ENCODE measurements around the gene NKTR.
"Not testable (repeated sequence)": the region's sequence is repeated elsewhere in the genome, so short reads cannot be mapped to it uniquely, and the experiment has no call there.

NKTR gene

DNA sequence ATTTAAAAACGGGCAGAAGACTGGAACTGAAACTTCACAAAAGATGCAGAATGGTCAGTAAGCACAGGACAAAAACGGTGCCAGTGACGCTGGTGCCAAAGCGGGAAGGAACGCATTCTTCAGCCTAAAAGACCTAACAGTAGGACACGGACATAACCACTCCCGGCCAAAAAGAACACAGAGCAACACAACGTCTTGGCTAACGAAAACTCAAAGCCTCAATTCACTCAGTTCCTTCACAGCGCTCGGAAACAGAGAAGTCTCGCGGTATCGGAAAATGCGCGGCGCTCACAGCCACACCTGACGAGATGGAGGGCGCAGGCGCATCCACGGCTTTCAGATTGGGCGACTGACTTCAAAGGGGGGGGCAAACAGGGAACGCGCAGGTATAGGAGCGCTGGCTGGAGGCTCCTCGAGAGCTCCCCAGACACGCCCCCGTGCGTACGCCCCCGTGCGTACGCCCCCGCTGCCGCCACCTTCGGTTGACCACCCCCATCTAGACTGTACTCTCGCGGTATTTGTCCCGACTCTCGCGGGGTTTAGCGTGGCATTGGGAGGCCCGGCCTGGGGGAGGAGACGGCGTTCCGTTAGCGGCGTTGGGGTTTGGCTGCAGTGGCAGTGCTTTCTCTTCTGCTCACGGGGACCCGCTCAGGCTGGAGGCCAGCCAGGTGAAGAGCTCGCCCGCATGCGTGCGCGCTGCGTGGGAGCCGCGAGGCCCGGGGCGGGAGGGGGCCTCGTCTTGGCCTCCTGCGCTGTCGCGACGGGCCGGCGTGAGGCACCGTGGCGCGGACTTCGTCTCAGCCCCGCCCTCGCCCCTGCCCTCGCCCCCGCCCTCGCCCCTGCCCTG, at the start of gene NKTR:
Gene NKTR (plus strand): TSS at position 576 of the 847 bp plus-strand sequence. CDS start 321 bp downstream, outside the sequence.
- DNase-seq (ENCODE audit: low spot score), result peak; percentile 97

GRCh38 chr3:42552830-42553229, 47.7 kb upstream of the NKTR start:
- peak; percentile 12 for DNase-seq (ENCODE audit: low spot score)

DNA sequence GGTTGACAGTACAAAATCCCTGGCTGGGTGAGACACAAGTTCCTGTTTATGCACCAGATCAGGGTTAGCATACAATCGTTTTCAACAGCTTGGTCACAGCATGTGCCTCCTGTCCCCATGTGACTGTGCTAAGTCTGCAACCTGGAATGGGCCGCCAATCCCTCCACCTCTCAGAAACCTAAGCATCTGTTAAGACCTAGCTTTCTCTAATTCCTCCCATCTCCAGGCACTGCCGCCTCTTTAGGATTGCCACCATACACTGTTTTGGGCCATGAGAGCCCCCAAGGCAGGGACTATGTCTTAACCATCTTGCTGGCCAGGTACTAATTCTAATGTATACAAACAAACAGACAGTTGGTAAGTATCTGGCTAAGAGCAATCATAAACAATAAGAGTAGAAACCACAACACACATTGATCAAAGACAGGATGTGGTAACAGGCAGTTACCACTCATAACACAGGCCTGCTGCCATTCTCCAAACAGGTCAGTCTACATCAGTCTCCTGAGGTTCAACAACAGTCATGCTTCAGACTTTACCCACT, 44.3 kb upstream of the NKTR start:
- DNase-seq (ENCODE audit: low spot score), result peak; percentile 19

DNA sequence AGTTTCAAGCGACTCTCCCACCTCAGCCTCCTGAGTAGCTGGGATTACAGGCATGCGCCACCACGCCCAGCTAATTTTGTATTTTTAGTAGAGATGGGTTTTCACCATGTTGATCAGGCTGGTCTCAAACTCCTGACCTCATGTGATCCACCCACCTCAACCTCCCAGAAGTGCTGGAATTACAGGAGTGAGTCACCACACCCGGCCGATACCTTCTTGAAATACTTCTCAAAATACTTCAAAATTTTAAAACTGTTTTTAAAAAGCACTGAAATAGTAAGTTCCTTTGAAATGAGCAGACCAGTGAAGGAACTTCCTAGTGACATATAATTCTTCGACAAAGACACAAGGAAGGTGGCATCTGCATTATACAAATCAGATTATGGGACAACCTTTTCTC, 43.7 kb upstream of the NKTR start:
- not testable (repeated sequence) for DNase-seq (ENCODE audit: low spot score)

DNA sequence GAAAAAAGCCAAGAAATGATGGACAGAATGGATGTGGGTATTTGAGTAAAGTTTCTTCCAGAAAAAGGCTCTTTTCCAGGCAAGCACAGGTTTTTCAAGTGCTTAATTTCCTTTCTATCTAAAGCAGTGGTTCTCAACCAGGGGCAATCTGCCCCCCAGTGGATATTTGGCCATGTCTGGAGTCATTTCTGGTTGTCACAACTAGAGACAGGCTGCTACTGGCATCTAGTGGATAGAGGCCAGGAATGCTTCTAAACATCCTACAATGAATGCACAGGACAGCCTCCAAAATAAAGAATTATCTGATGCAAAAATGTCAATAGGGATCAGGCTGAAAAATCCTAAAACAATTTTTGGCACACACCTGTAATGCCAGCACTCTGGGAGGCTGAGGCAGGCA, 42.6 kb upstream of the NKTR start:
- DNase-seq (ENCODE audit: low spot score), result no peak

GRCh38 chr3:42562047-42562907, 38.2 kb upstream of the NKTR start:
- DNase-seq (ENCODE audit: low spot score), result no peak

DNA sequence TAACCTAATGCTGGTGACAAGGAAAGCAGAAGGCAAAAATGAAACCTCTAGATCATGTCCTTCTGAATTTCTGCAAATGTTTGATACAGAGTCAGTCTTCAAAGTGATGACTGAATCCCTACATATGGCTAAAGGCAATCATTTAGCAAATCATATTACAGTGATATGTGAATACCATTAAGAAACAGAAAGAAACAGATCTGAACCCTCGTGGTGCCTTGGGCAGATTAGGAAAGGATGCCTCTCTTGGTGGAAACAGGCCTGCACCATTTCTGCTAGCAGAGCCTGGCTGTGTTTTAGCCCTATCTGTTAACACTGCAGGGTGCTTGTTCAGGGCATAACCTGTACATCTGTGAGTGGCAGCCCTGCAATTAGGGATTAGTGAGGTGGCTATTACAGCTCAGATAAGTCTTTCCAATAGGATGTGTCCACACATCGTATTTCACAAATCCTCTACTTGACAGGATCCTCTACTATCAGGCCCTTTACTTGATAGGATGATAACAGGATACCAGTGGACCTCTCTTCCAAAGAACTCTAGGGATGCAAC, 30.8 kb upstream of the NKTR start:
- no peak for DNase-seq (ENCODE audit: low spot score)

DNA sequence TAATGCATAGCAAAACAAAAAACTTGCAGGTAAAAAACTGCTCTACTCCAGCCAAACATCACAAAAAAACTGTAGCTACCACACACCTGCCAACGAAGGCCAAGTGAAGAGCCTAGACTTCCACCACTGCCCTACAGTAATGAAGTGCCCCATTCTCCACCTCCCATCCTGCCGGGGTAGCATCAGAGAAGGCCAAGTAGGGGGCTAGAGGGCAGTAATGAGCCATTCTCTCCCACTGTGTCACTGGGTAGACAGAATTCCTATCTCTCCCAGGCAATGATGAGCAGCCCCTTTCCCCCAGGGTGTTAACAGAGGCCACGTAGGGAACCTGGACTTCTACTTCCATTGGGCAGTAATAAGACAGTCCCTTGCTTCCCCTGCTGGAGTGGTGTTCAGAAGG, 28.2 kb upstream of the NKTR start:
- DNase-seq (ENCODE audit: low spot score), result peak; percentile 63

GRCh38 chr3:42575137-42575741, 25.2 kb upstream of the NKTR start:
- DNase-seq (ENCODE audit: low spot score), result no peak

DNA sequence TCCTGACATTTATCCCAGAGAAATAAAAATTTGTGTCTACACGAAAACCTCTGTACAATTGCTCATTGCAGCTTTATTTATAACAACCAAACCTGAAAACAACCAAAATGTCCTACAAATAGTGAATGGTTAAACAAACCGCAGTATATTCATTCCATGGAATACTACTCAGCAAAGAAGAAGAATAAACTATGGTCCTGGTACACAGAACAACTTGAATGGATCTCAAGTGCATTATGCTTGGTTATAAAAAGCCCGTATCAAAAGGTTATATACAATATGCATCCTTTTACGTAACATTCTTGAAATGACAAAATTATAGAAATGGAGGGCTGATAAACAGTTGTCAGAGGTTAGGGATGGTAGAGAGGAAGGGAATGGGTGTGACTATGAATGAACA, 22.4 kb upstream of the NKTR start:
- DNase-seq (ENCODE audit: low spot score), result no peak

GRCh38 chr3:42579346-42579745, 21.1 kb upstream of the NKTR start:
- not testable (repeated sequence) for DNase-seq (ENCODE audit: low spot score)

- DNase-seq (ENCODE audit: low spot score), result peak; percentile 32
These were observed 19.1 kb upstream of the NKTR start for GRCh38 chr3:42581400-42581708.

DNA sequence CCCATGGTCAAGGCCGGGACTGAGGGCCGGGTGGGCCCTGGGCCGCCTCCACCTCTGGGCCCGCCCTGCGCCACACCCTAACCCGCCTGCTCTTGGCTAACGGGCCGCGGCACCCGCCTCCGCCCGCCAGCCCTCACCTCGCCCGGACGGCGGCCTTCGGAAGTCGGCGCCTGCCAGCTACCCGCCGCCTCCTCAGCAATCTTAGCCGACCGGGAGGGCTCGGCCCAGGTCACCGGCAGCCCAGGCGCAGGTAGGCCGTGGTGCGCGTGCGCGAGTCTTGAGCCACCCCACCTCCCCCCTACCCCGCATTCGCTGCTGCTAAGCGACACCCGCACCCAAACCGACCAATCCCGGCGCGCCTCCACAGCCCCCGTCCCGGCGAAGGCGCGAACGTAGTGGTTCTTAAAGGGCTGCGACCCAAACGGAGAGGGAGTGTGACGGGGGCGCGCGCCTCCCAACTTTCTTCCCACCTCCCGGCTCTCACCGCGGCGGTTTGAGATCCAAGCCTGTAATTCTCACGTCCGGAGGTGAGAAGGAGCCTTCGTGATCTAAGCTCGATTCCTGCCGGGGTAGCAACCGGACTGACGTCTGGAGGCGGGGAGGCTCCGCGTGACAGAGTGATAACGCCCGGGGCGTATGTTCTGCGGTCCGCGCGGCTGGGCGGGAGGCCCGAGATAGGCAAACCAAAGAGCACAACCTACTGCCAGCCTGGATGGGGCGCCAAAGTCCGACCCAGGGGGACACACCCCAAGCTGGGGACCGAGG, 18.6 kb upstream of the NKTR start, which contains the start of gene SEC22C:
Gene SEC22C (minus strand): TSS at position 259 of the 765 bp plus-strand sequence. CDS start 12,921 bp downstream, outside the sequence.
- peak; percentile 92 for DNase-seq (ENCODE audit: low spot score)

DNA sequence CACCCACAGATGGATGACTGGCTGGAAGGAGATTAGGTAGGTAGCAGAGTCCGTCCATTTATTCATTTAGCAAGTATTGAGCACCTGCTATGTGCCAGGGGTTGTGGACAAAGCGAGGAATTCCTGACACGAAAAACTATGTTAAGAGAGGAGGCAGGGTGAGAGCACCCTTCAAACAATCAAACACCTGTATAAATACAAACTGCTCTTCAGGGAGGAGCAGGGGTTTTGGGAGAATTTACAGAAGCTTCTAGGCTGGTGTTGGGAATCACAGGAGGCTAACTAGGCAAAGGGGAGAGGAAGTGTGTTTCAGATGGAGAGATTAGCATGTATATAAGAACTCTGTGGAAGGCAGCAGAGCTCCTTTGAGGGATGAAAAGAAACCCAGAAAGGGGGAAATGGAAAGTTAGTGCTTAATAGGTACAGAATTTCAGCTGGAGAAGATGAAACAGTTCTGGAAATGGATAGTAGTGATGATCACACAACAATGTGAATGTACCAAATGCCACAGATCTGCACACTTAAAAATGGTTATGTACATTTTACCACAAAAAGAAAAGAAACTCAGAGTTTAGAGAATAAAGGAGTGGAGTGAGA, 17.9 kb upstream of the NKTR start:
- no peak for DNase-seq (ENCODE audit: low spot score)

DNA sequence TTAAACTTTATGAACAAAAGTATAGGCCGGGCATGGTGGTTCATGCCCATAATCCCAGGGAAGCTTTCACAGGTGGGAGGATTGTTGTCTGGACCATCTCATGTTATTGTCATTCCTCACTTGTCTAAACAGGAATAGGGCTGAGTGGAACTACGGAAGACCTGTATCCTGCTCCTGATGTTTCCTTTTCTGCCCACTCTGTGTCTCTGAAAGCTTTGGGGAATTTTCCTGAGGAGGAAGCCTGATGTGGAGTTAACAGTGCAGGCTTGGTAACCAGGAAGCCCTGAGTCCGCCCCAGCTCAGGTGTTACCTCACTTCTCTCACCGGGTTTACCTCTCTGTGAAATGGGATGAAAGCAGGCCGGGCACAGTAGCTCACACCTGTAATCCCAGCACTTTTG, 11.9 kb upstream of the NKTR start:
- no peak for DNase-seq (ENCODE audit: low spot score)

- DNase-seq (ENCODE audit: low spot score), result no peak
These were observed 10.9 kb upstream of the NKTR start for GRCh38 chr3:42589382-42590109.

GRCh38 chr3:42590989-42591756, 9.3 kb upstream of the NKTR start:
- DNase-seq (ENCODE audit: low spot score), result no peak

DNA sequence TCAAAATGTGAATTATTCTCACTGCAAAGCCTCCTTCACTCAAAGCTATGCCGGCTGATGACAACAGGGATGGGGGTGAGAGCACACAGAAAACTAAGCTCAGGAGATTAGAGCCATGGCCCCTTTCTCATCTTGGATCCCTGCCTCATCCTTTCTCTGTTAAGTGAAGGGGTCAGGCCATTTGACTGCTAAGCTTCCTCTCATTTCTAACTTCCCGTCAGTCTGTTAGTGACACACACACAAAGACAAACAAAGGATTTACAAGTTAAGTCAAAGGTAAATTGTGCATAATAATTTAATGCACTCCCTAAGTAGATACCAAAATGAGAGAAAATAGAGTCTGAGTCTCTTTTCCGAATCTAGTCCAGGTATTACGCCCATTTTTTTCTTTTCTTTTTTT, 8.7 kb upstream of the NKTR start:
- DNase-seq (ENCODE audit: low spot score), result no peak

DNA sequence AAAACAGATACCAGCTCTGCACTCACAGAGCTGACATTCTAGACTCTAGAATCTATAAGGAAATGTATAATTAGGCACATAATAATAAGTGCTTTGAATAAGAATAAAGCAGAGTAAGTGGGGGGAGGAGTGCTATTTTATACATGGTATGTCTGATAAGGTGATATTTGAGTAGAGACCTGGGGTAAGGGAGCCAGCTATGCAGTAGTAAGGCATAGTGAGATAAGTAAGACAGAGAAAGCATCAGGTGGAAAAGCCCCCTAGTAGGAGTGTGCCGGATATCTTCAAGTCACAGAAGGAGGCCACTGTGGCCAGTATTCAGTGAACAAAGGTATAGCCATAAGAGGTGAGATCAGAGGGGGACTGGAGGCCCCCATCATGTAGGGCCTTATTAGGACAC, 6.9 kb upstream of the NKTR start:
- no peak for DNase-seq (ENCODE audit: low spot score)

Measured in pons (tissue), 1 donor.